Stomach (tissue), 9 donors: ENCODE data around the gene CEP57L1. TPM values are rescaled to one million over a fixed set of nuclear protein-coding genes. Genes with fewer than 3 reads are reported as not detected.
"Not testable (repeated sequence)": the region's sequence is repeated elsewhere in the genome, so short reads cannot be mapped to it uniquely, and the experiment has no call there.

Experiments used
- DNase-seq, 2 donors: peaks; one replicate each; pipeline versions ENCODE4 v3.0.0 to v3.0.0-alpha.2; 2013 to 2019
- H3K27ac ChIP-seq, 5 donors: fragments of 200-600 bp in 4 of 5; sonication (generic) in 4 of 5; one replicate each; pipeline ENCODE4 v1.5.1; 2013 to 2019; ENCODE audit warnings: mild to moderate bottlenecking in 1 of 5, moderate library complexity in 1 of 5
- H3K27me3 ChIP-seq, 3 donors: fragments of 200-600 bp; sonication (generic); one replicate each; pipeline ENCODE4 v1.5.1; 2017 to 2019; ENCODE audit warnings: mixed run types in 1 of 3
- H3K36me3 ChIP-seq, 4 donors: fragments of 200-600 bp; sonication (generic); 1 replicate in 3 of 4; 2 replicates in 1 of 4; pipeline ENCODE4 v1.5.1; 2016 to 2019
- H3K4me1 ChIP-seq, 4 donors: fragments of 200-600 bp; sonication (generic); one replicate each; pipeline ENCODE4 v1.5.1; 2016 to 2019
- H3K4me3 ChIP-seq, 4 donors: fragments of 200-600 bp; sonication (generic) in 3 of 4; one replicate each; pipeline ENCODE4 v1.5.1; 2016 to 2019; ENCODE audit warnings: mild to moderate bottlenecking in 1 of 4
- H3K9me3 ChIP-seq, 4 donors: fragments of 200-600 bp; sonication (generic); one replicate each; pipeline ENCODE4 v1.5.1; 2016 to 2019
- EP300 ChIP-seq: sonication (generic); formaldehyde crosslinking; IDR thresholded peaks from one replicate; pipeline ENCODE4 v1.6.1; 2017; ENCODE audit warnings: antibody characterized with exemption
- POLR2A ChIP-seq, 4 donors: fragments of 450-650 bp; IDR thresholded peaks; one replicate each; pipeline ENCODE4 v1.6.1; 2016; ENCODE audit warnings: antibody characterized with exemption in 4 of 4, control low read depth in 2 of 4, mild to moderate bottlenecking in 1 of 4, moderate library complexity in 1 of 4
- POLR2AphosphoS5 ChIP-seq, 3 donors: sonication (generic); formaldehyde crosslinking; IDR thresholded peaks; one replicate each; pipeline ENCODE4 v1.6.1; 2016; ENCODE audit warnings: antibody characterized with exemption in 3 of 3
- WGBS, 5 donors: extraction: QIAGEN DNeasy Blood & Tissue Kit in 3 of 5; methylation state at CpG; one replicate each; pipeline versions ENCODE4 v1.1.5 to v1.1.7; 2013 to 2018; 5-methylcytosine and 5-hydroxymethylcytosine counted together
- intact Hi-C: fragments of 100-400 bp; cut with DNase I; formaldehyde crosslinking; loops from one replicate; pipeline ENCODE4 v1.15.1; 2023; ENCODE audit warnings: low total_unique reads
- polyA plus RNA-seq, 3 donors: library from polyadenylated mRNA; stranded (reverse); fragments of 200-250 nt; gene quantifications; one replicate each; pipeline ENCODE4 v1.2.3, GENCODE V29; 2013
- total RNA-seq, 5 donors: library from RNA; depleted of rRNA; stranded (reverse); fragments of >200 nt; gene quantifications; one replicate each; pipeline versions ENCODE4 v1.1.0 to v1.2.3, GENCODE V29; 2014 to 2016
- TF ChIP-seq, protein P1 (sequence below), 7 experiments: fragments of 450-650 bp in 4 of 7; fragments of 200-600 bp in 3 of 7; sonication (generic) in 3 of 7; IDR thresholded peaks; one replicate each; pipeline ENCODE4 v1.5.1; 2016 to 2019; ENCODE audit warnings: antibody characterized with exemption in 7 of 7, control low read depth in 2 of 7, mild to moderate bottlenecking in 1 of 7
- donor health status: healthy with polysubstance abuse.
- donor health status: Bipolar disorder and iron deficiency.
- donor health status: healthy.

The CEP57L1 gene
- total and polyA plus RNA-seq, 8 donors, result 4.5 to 63.6 (median 13.8) TPM; not detected in 1

DNA sequence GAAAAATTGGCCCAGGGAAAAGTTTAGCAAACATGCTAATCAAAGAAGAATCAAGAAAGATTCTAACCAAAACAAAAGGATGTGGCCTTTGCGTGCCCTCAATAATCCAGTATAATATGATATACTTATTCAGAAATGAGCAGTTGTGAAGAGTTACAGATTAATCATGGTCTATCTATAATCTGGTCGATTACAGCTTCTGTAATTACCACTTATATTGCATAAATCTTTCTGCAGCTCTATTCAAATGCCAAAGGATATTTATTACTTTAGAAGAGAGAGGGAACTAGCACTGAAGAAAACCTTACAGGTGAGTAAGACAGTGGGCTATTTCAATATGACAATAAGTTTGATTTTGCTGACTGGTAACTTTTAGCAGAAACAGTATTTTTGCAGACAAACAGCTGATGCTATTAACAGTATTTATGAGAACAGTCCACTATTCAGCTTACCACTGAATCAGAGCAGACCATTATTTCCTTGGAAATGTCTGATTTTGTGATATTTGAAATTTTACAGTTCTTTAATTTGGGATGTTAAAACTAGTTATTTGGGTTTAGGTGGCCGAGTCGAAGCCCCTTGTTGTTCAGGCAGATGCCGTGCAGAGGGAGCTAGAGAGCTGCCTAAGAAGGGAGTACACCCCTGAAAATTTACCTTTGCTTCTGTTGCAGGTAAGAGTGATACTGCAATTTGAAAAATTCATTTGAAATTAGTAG lies 92.2 kb downstream of the CEP57L1 start:
- H3K27ac ChIP-seq, result no peak overlapping the region

DNA sequence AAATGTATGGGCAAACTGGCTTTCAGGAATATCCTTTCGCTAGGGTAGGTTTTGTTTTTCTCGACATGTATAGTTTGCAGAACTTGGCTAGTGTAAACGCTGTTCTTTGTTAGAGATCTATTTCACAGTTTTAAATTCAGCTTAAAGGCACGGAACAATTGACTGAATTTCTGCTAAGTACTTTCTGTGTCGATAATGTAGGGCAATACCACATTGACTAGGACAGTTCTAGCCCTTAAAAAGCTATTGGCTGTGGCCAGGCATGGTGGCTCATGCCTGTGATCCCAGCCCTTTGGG lies 92.8 kb downstream of the CEP57L1 start:
- no peak for DNase-seq
- 20 to 27% (median 25%) methylated on average over 5 of the region's 5 CpGs for WGBS, 5 donors
- H3K36me3 ChIP-seq, result no peaks in the 10 kb centered on the region
- intact Hi-C loops, result loop anchor here (5.0 kb wide), 1 partner anchor 199 kb away; no protein-coding TSS in a partner anchor
- no peak overlapping the region for H3K27ac ChIP-seq
- TF ChIP-seq, protein P1, sequence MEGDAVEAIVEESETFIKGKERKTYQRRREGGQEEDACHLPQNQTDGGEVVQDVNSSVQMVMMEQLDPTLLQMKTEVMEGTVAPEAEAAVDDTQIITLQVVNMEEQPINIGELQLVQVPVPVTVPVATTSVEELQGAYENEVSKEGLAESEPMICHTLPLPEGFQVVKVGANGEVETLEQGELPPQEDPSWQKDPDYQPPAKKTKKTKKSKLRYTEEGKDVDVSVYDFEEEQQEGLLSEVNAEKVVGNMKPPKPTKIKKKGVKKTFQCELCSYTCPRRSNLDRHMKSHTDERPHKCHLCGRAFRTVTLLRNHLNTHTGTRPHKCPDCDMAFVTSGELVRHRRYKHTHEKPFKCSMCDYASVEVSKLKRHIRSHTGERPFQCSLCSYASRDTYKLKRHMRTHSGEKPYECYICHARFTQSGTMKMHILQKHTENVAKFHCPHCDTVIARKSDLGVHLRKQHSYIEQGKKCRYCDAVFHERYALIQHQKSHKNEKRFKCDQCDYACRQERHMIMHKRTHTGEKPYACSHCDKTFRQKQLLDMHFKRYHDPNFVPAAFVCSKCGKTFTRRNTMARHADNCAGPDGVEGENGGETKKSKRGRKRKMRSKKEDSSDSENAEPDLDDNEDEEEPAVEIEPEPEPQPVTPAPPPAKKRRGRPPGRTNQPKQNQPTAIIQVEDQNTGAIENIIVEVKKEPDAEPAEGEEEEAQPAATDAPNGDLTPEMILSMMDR (IDR thresholded peaks at IDR 0.05), result no peak
- no peak for TF ChIP-seq POLR2A (IDR thresholded peaks at IDR 0.05)
- no peak for TF ChIP-seq POLR2AphosphoS5 (IDR thresholded peaks at IDR 0.05)
- no peak for TF ChIP-seq EP300
- no peak overlapping the region for H3K4me3 ChIP-seq
- H3K9me3 ChIP-seq, result peaks cover 0 to 14% (median 7%) of the 10 kb centered on the region in 4 donors
- no peaks in the 10 kb centered on the region for H3K27me3 ChIP-seq
- H3K4me1 ChIP-seq, result peaks cover 0 to 26% (median 8%) of the 10 kb centered on the region in 4 donors

More for the DNA sequence above, 92.2 kb downstream of the CEP57L1 start:
- no peaks in the 10 kb centered on the region for H3K36me3 ChIP-seq
- no peaks in the 10 kb centered on the region for H3K27me3 ChIP-seq
- peak; percentile 69 to 81 for DNase-seq
- WGBS, 5 donors, result 8 to 16% (median 14%) methylated on average over 5 of the region's 5 CpGs
- peaks cover 0 to 14% (median 7%) of the 10 kb centered on the region in 4 donors for H3K9me3 ChIP-seq
- intact Hi-C loops, result loop anchor here (5.0 kb wide), 1 partner anchor 200 kb away; no protein-coding TSS in a partner anchor
- H3K4me1 ChIP-seq, result peaks cover 0 to 31% (median 10%) of the 10 kb centered on the region in 4 donors
- TF ChIP-seq EP300 (no peak), POLR2AphosphoS5 (IDR thresholded peaks at IDR 0.05) (peak in 1 of 3 donors; percentile 30)
- TF ChIP-seq, protein P1 (IDR thresholded peaks at IDR 0.05), result peak in 5 of 7 experiments; percentile 80 to 90 (median 87)
- H3K4me3 ChIP-seq, result no peak overlapping the region

DNA sequence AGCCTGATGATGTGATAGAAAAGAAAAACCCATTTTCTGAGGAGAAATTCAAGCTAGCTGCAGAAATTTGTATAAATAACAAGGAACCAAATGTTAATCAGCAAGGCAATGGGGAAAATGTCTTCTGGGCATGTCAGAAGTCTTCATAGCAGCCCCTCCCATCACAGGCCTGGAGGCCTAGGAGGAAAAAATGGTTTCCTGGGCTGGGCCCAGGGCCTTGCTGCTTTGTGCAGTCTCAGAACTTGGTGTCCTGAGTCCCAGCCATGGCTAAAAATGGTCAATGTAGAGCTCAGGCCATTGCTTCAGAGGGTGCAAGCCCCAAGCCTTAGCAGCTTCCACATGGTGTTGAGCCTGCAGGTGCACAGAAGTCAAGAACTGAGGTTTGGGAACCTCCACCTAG lies 96.1 kb downstream of the CEP57L1 start:
- Histone ChIP-seq H3K9me3 (peaks cover 0 to 14% (median 7%) of the 10 kb centered on the region in 4 donors), H3K4me1 (peaks cover 0 to 17% (median 9%) of the 10 kb centered on the region in 4 donors)
- DNase-seq, H3K36me3 ChIP-seq, H3K4me3 ChIP-seq, intact Hi-C loops, H3K27ac ChIP-seq, H3K27me3 ChIP-seq: not testable (repeated sequence)

DNA sequence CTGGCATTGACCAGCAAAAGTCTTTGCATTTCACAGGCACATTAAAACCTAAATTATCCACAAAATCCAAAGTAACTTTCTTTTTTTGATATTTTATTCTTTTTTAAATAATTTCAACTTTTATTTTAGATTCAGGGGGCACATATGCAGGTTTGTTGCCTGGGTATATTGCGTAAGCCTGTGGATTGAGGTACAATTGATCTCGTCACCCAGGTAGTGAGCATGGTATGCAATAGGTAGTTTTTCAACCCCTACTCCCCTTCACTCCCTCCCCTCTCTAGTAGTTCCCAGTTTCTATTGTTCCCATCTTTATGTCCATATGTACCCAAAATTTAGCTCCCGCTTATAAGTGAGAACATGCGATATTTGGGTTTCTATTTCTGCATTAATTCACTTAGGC lies 97.6 kb downstream of the CEP57L1 start:
- Histone ChIP-seq H3K27me3 (no peaks in the 10 kb centered on the region), H3K9me3 (peaks cover 0 to 14% (median 7%) of the 10 kb centered on the region in 4 donors), H3K36me3 (no peaks in the 10 kb centered on the region), H3K4me3 (no peak overlapping the region), H3K27ac (no peak overlapping the region), H3K4me1 (peaks cover 0 to 19% (median 8%) of the 10 kb centered on the region in 4 donors)
- no peak for DNase-seq
- 97 to 100% (median 98%) methylated on average over 4 of the region's 4 CpGs for WGBS, 5 donors
- intact Hi-C loops, result no loop called here
- TF ChIP-seq POLR2A (IDR thresholded peaks at IDR 0.05), result no peak
- TF ChIP-seq, protein P1 (IDR thresholded peaks at IDR 0.05), result no peak
- no peak for TF ChIP-seq POLR2AphosphoS5 (IDR thresholded peaks at IDR 0.05)
- TF ChIP-seq EP300, result no peak

DNA sequence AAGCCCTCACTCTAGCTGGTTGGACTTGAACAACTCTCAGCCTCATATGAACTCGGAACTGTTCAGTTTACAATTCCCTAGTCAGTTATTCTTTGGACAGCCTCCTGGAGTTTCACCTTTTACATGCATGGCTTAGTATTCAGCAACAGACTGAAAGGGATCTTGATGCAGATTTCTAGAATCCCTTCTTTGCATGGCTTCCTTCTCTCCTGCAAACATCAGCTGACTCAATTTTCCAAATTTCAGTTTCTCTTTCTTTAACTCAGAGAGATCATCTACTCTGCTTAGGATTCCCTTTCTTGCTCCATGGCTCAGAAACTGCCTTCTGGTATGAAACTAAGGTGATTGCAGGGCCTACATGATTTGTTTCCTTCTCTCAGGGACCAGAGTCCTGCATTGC lies 99.6 kb downstream of the CEP57L1 start:
- TF ChIP-seq, protein P1 (IDR thresholded peaks at IDR 0.05), result no peak
- TF ChIP-seq EP300 (no peak), POLR2AphosphoS5 (IDR thresholded peaks at IDR 0.05) (no peak), POLR2A (IDR thresholded peaks at IDR 0.05) (no peak)
- no peaks in the 10 kb centered on the region for H3K27me3 ChIP-seq
- 25 to 69% (median 36%) methylated on average over 1 of the region's 1 CpG for WGBS, 5 donors
- no peak overlapping the region for H3K4me3 ChIP-seq
- intact Hi-C loops, result no loop called here
- H3K36me3 ChIP-seq, result no peaks in the 10 kb centered on the region
- peak overlapping the region in 2 of 5 donors; percentile 31 to 61 for H3K27ac ChIP-seq
- H3K9me3 ChIP-seq, result peaks cover 0 to 14% (median 7%) of the 10 kb centered on the region in 4 donors
- H3K4me1 ChIP-seq, result peaks cover 0 to 15% (median 7%) of the 10 kb centered on the region in 4 donors
- peak in 1 of 2 donors; percentile 13 for DNase-seq
